Large intestine (tissue), 3 donors: ENCODE data around the gene TOP3A. TPM values are rescaled to one million over a fixed set of nuclear protein-coding genes. Genes with fewer than 3 reads are reported as not detected.

Experiments used
- DNase-seq, 2 donors: peaks; one replicate each; pipeline versions ENCODE4 v3.0.0 to v3.0.0-alpha.2; 2013
- H3K27ac ChIP-seq: one replicate; pipeline ENCODE4 v1.5.1; 2013; ENCODE audit warnings: low read length
- H3K27me3 ChIP-seq: 2 replicates; pipeline ENCODE4 v1.6.1; 2013; ENCODE audit warnings: low read length; ENCODE audit not compliant: control insufficient read depth, insufficient read depth
- H3K36me3 ChIP-seq: 2 replicates; pipeline ENCODE4 v1.6.1; 2013; ENCODE audit warnings: low read length; ENCODE audit not compliant: control insufficient read depth, insufficient read depth
- H3K4me1 ChIP-seq: one replicate; pipeline ENCODE4 v1.6.1; 2013; ENCODE audit warnings: low read length; ENCODE audit not compliant: control insufficient read depth, insufficient read depth
- H3K4me3 ChIP-seq: one replicate; pipeline ENCODE4 v1.5.1; 2013; ENCODE audit warnings: low read length
- H3K9me3 ChIP-seq: one replicate; pipeline ENCODE4 v1.6.1; 2013; ENCODE audit warnings: mild to moderate bottlenecking, low read depth, low read length, moderate library complexity; ENCODE audit not compliant: control insufficient read depth
- WGBS: methylation state at CpG from one replicate; pipeline ENCODE4 v1.1.5; 2013; ENCODE audit warnings: low lambda C conversion rate; ENCODE audit not compliant: insufficient coverage; 5-methylcytosine and 5-hydroxymethylcytosine counted together
- polyA plus RNA-seq: library from polyadenylated mRNA; unstranded; fragments of 120-200 nt; gene quantifications from one replicate; pipeline ENCODE4 v1.2.1, GENCODE V29; 2013

Gene TOP3A
- polyA plus RNA-seq, 1 donor = 26.4 TPM

DNA sequence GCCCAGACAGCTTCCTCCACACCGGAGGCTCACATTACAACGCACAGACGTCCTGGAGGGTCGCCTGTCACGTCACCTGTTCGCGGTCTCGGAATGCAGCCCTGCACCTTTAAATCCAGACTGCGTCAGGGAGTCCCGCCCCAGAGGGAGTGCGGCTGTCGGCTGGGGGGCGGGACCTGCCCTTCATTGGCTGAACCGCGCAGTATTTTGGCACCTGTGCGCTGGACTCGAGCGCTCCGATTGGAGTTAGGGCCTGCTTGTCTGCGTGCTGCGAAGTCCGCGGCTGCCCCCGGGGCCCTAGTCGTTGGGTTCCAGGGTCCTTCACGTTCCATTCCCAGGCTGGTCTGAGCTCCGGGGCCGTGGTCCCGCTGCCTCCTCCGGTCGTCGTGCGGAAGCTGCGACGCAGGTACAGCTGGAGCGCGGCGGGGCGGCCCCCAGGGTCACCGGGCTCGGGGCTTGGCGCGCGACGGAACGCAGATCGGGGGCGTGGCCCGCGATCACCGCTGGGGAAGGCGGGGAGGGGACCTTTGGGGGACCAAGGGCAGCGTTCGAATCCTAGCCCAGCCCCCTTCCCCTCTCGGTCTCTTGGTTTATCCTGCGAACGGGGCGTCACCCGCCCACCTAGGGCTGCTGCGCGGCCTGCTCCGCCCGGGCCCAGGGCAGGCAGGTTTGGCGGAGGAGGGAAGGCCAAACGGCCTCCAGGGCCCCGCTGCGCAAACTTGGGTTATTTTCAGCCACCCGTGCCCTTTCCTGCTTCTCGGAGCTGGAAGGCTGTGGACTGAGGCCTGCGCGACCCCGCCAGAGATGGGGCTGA, 54.3 kb downstream of the TOP3A start, which contains the start of gene MIEF2:
TSS of gene MIEF2 (plus strand) at position 331 of the 814 bp plus-strand sequence. CDS start 2,059 bp downstream, outside the sequence.
- Histone ChIP-seq H3K27ac (peak within 1 kb of the TSS; percentile 76), H3K36me3 (peaks cover 41% of the 10 kb centered on the region), H3K27me3 (no peaks in the 10 kb centered on the region), H3K4me3 (peak within 1 kb of the TSS; percentile 92), H3K4me1 (peaks cover 36% of the 10 kb centered on the region), H3K9me3 (no peaks in the 10 kb centered on the region)
- peak; percentile 95 to 97 for DNase-seq
- WGBS = no CpG with 5 or more reads among the region's 72 CpGs

- 93% methylated on average over 3 of the region's 22 CpGs for WGBS
- H3K9me3 ChIP-seq = no peaks in the 10 kb centered on the region
- peak in 1 of 2 donors; percentile 14 for DNase-seq
- peak overlapping the region; percentile 76 for H3K27ac ChIP-seq
- peaks cover 36% of the 10 kb centered on the region for H3K4me1 ChIP-seq
- no peaks in the 10 kb centered on the region for H3K27me3 ChIP-seq
- H3K36me3 ChIP-seq = peaks cover 41% of the 10 kb centered on the region
- peak overlapping the region; percentile 92 for H3K4me3 ChIP-seq
Measured at GRCh38 chr17:18259621-18260331, 55.0 kb downstream of the TOP3A start.

- Histone ChIP-seq H3K4me3 (peak within 1 kb of the TSS; percentile 65), H3K36me3 (peaks cover 41% of the 10 kb centered on the region), H3K27ac (peak within 1 kb of the TSS; percentile 71), H3K27me3 (no peaks in the 10 kb centered on the region), H3K9me3 (no peaks in the 10 kb centered on the region), H3K4me1 (peaks cover 36% of the 10 kb centered on the region)
- WGBS = no CpG with 5 or more reads among the region's 71 CpGs
- DNase-seq = peak in 1 of 2 donors; percentile 71
Measured at GRCh38 chr17:18258356-18259038, 56.3 kb downstream of the TOP3A start, which contains the start of gene FLII. TSS of gene FLII (minus strand) at chr17:18258738. CDS start at chr17:18258690, 48 bp downstream.

DNA sequence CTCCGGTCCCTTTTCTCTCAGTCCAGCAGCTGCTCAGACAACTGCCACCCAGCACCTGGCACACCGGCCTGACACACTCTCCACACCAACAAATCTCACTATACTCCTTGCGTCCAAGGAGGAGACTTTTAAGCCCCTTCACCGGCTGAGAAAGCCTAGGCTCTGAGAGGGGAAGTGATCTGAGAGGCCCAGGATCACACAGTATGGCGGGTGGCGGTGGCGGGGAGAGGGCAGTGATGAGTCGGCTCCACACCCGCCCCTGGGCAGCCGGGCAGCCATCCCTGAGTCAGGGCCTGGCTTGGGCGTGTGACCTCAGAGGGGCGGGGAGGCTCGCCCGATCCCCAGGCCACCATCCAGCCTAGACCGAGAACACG, 56.8 kb downstream of the TOP3A start:
- H3K4me1 ChIP-seq = peaks cover 36% of the 10 kb centered on the region
- WGBS = no CpG with 5 or more reads among the region's 16 CpGs
- H3K36me3 ChIP-seq = peaks cover 41% of the 10 kb centered on the region

DNA sequence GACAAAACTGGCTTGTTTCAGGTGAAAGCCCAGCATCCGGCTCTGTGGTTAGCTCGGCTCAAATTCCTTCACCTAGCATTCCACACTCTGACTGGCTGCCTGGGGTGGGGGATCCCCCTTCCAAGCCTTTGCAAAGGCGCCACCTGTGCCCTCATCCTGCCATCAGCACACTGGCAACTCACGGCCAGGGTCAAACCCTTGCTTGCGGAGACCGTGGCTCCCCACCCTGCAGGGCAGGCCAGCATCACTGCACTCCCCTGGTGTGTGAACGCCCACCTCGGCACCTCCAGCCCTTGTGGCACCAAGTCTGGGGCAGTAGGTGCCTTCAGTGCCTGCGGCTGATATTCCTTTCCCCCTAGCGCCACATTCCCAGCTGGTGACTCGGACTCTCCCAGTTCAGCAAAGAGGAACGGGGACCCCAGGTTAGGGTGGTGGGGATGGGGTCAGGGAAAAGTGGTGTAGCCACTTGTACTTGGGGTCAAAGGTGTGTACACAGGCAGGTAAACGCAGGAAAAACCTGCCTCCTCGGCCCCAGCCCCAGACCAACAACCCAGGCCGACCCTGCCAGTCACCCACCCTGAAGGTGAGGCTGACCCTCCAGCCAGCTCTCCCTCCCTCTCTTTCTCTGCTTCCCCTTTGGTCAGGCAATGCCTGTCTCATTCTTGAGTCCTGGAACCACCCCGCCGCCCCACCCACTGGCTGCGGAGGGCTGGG, 57.4 kb downstream of the TOP3A start:
- H3K4me1 ChIP-seq = peaks cover 35% of the 10 kb centered on the region
- H3K27me3 ChIP-seq = no peaks in the 10 kb centered on the region
- H3K9me3 ChIP-seq = no peaks in the 10 kb centered on the region
- H3K27ac ChIP-seq = peak overlapping the region; percentile 62
- WGBS = no CpG with 5 or more reads among the region's 18 CpGs
- no peak for DNase-seq
- H3K36me3 ChIP-seq = peaks cover 41% of the 10 kb centered on the region
- peak overlapping the region; percentile 65 for H3K4me3 ChIP-seq

More for the DNA sequence above, 56.8 kb downstream of the TOP3A start:
- peak in 1 of 2 donors; percentile 65 for DNase-seq
- peak overlapping the region; percentile 62 for H3K27ac ChIP-seq
- no peaks in the 10 kb centered on the region for H3K9me3 ChIP-seq
- no peaks in the 10 kb centered on the region for H3K27me3 ChIP-seq
- peak overlapping the region; percentile 65 for H3K4me3 ChIP-seq

- peaks cover 29% of the 10 kb centered on the region for H3K4me1 ChIP-seq
- H3K4me3 ChIP-seq = no peak overlapping the region
- WGBS = no CpG with 5 or more reads among the region's 7 CpGs
- no peaks in the 10 kb centered on the region for H3K9me3 ChIP-seq
- H3K27ac ChIP-seq = no peak overlapping the region
- DNase-seq = no peak
- peaks cover 48% of the 10 kb centered on the region for H3K36me3 ChIP-seq
- H3K27me3 ChIP-seq = no peaks in the 10 kb centered on the region
Measured at GRCh38 chr17:18256776-18257175, 58.0 kb downstream of the TOP3A start.

DNA sequence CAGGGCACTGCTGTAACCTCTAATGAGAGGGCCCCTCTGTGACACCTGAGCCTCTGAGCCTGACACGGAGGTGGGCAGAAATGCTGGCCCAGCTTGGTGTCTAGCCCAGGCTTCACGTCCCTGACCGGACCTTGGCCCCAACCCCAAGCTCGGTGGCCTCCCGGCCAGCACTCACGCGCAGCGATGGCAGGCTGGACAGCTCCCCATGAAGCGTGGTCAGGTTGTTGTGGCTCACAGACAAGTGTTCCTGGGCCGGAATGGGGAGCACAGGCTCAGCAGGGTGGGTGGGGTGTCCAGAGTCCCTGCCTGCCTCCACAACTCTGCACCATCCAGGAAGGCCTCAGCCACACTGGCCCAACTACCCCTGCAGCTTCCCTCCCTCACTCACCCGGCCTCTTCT, 58.4 kb downstream of the TOP3A start:
- Histone ChIP-seq H3K27ac (no peak overlapping the region), H3K27me3 (no peaks in the 10 kb centered on the region), H3K36me3 (peaks cover 52% of the 10 kb centered on the region), H3K4me1 (peaks cover 25% of the 10 kb centered on the region), H3K9me3 (no peaks in the 10 kb centered on the region), H3K4me3 (no peak overlapping the region)
- no CpG with 5 or more reads among the region's 11 CpGs for WGBS
- DNase-seq = no peak

- no peak for DNase-seq
- H3K27me3 ChIP-seq = no peaks in the 10 kb centered on the region
- WGBS = no CpG with 5 or more reads among the region's 8 CpGs
- no peak overlapping the region for H3K27ac ChIP-seq
- no peaks in the 10 kb centered on the region for H3K9me3 ChIP-seq
- H3K4me3 ChIP-seq = no peak overlapping the region
- H3K36me3 ChIP-seq = peaks cover 65% of the 10 kb centered on the region
- peaks cover 22% of the 10 kb centered on the region for H3K4me1 ChIP-seq
Measured at GRCh38 chr17:18254888-18255649, 59.7 kb downstream of the TOP3A start.

GRCh38 chr17:18253947-18254821, 60.6 kb downstream of the TOP3A start:
- no peaks in the 10 kb centered on the region for H3K27me3 ChIP-seq
- DNase-seq = no peak
- no peak overlapping the region for H3K4me3 ChIP-seq
- peaks cover 17% of the 10 kb centered on the region for H3K4me1 ChIP-seq
- peaks cover 67% of the 10 kb centered on the region for H3K36me3 ChIP-seq
- H3K9me3 ChIP-seq = no peaks in the 10 kb centered on the region
- WGBS = no CpG with 5 or more reads among the region's 27 CpGs
- H3K27ac ChIP-seq = no peak overlapping the region
